Right lobe of liver (tissue), 6 donors: Measurements from ENCODE around the gene DMBX1. TPM values are rescaled to one million over a fixed set of nuclear protein-coding genes. Genes with fewer than 3 reads are reported as not detected.

ENCODE experiments used
- ATAC-seq, 4 donors: fragments of 200-7000 bp; cut with Tn5 transposase; one replicate each; pipeline ENCODE4 v1.9.1; 2020; ENCODE audit warnings: mild to moderate bottlenecking in 4 of 4, moderate library complexity in 4 of 4
- DNase-seq, 3 donors: peaks; one replicate each; pipeline ENCODE4 v3.0.0-alpha.2; 2020
- H3K27ac ChIP-seq, 3 donors: fragments of 200-600 bp; one replicate each; pipeline ENCODE4 v1.8.0; 2022
- H3K27me3 ChIP-seq, 2 donors: fragments of 200-600 bp; one replicate each; pipeline ENCODE4 v1.8.0; 2022
- H3K36me3 ChIP-seq, 4 donors: fragments of 200-600 bp; sonication (generic) in 1 of 4; one replicate each; pipeline versions ENCODE4 v1.5.1 to v1.8.0; 2017 to 2022; ENCODE audit warnings: control low read depth in 1 of 4
- H3K4me1 ChIP-seq, 4 donors: fragments of 200-600 bp; sonication (generic) in 1 of 4; one replicate each; pipeline versions ENCODE4 v1.5.1 to v1.8.0; 2017 to 2022; ENCODE audit warnings: control low read depth in 1 of 4
- H3K4me3 ChIP-seq, 3 donors: fragments of 200-600 bp; one replicate each; pipeline ENCODE4 v1.8.0; 2022
- H3K9me3 ChIP-seq, 4 donors: fragments of 200-600 bp; sonication (generic) in 1 of 4; one replicate each; pipeline versions ENCODE4 v1.5.1 to v1.8.0; 2017 to 2022; ENCODE audit warnings: control low read depth in 1 of 4
- POLR2A ChIP-seq: fragments of 450-650 bp; IDR thresholded peaks from one replicate; pipeline ENCODE4 v1.6.1; 2017; ENCODE audit warnings: antibody characterized with exemption, mild to moderate bottlenecking
- WGBS: methylation state at CpG from one replicate; pipeline ENCODE4 v1.1.6; 2018; ENCODE audit warnings: low coverage, low lambda C conversion rate; ENCODE audit not compliant: insufficient coverage; ENCODE audit errors: missing lambda C conversion rate; 5-methylcytosine and 5-hydroxymethylcytosine counted together
- intact Hi-C, 2 donors: fragments of 100-400 bp; cut with DNase I; formaldehyde crosslinking; loops; one replicate each; pipeline versions ENCODE4 v1.11.2 to v1.14.1; 2022
- total RNA-seq, 6 experiments: library from RNA; depleted of rRNA in 2 of 6; stranded (reverse); fragments of >200 nt in 2 of 6; fragmentation: NEBNext Ultra II Directional in 3 of 6; extraction: Animal tissue kit (Norgen Biotek cat#: 25700) in 3 of 6; gene quantifications; one replicate each; pipeline versions ENCODE4 v1.1.0 to v1.2.4, GENCODE V29; 2016 to 2023
- TF ChIP-seq, protein P1 (sequence below), 4 donors: fragments of 200-600 bp in 3 of 4; fragments of 450-650 bp in 1 of 4; IDR thresholded peaks; one replicate each; pipeline versions ENCODE4 v1.5.1 to v1.8.0; 2016 to 2022; ENCODE audit warnings: antibody characterized with exemption in 4 of 4, mild to moderate bottlenecking in 2 of 4
- donor health status: DM: no; HTN: yes; CAD: no.
- donor health status: DM: no; HTN: no; CAD: no.
- donor health status: DM: no; HTN: no; CAD: no.
- donor health status: DM: no; HTN: yes; CAD: no.
- donor health status: DM: no; HTN: yes; CAD: no.

DMBX1 gene
- total RNA-seq, 6 experiments from 2014 or later, result not detected

DNA sequence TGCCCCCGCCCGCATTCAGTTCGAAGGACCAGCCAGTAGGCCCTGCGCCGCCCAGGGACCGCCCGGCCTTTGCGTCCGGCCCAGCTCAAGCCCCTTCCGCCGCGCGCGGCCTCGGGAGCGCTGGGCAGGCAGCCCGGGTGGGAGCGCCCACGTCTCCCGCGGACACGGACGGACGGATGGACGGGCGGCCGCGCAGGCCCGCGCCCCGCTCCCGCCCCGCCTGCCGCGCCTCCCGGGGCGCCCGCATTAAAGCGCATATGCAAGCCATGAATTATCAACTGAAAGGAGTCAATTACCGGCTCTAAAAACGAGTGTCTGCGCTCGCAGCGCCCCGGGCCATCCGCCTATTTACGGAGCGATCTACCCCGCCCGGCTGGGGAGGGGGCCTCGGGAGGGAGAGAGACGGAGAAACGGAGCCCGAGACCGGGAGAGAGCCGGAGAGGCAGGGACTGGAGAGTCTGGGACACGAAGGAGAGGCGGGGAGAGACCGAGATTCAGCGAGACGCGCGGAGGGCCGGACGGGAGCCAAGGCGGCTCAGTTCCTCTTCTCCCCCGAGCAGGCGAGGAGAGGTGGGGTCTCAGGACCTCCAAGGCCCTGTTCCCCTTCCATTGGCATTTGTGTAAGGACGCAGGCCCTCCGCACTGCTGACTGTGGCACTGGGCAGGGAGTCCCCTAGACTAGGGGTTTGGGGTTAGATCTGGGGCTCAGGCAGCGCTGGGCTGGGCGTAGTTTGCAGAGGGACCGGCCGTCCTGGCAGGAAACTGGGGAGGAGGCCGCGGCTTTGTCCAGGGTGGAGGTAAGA, 41.3 kb upstream of the DMBX1 start:
- intact Hi-C loops, result loop anchor here (10.0 kb wide), 2 partner anchors 76 to 96 kb away; no protein-coding TSS in a partner anchor
- Histone ChIP-seq H3K4me1 (no peaks in the 10 kb centered on the region), H3K4me3 (peak overlapping the region in 2 of 3 donors; percentile 7 to 29), H3K27me3 (peaks cover 0 to 6% of the 10 kb centered on the region in 2 donors), H3K36me3 (no peaks in the 10 kb centered on the region), H3K9me3 (no peaks in the 10 kb centered on the region), H3K27ac (no peak overlapping the region)
- TF ChIP-seq POLR2A, result no peak
- TF ChIP-seq, protein P1, sequence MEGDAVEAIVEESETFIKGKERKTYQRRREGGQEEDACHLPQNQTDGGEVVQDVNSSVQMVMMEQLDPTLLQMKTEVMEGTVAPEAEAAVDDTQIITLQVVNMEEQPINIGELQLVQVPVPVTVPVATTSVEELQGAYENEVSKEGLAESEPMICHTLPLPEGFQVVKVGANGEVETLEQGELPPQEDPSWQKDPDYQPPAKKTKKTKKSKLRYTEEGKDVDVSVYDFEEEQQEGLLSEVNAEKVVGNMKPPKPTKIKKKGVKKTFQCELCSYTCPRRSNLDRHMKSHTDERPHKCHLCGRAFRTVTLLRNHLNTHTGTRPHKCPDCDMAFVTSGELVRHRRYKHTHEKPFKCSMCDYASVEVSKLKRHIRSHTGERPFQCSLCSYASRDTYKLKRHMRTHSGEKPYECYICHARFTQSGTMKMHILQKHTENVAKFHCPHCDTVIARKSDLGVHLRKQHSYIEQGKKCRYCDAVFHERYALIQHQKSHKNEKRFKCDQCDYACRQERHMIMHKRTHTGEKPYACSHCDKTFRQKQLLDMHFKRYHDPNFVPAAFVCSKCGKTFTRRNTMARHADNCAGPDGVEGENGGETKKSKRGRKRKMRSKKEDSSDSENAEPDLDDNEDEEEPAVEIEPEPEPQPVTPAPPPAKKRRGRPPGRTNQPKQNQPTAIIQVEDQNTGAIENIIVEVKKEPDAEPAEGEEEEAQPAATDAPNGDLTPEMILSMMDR (IDR thresholded peaks at IDR 0.05), result no peak
- 8% methylated on average over 52 of the region's 76 CpGs for WGBS
- no peak for DNase-seq
- no peak for ATAC-seq

DNA sequence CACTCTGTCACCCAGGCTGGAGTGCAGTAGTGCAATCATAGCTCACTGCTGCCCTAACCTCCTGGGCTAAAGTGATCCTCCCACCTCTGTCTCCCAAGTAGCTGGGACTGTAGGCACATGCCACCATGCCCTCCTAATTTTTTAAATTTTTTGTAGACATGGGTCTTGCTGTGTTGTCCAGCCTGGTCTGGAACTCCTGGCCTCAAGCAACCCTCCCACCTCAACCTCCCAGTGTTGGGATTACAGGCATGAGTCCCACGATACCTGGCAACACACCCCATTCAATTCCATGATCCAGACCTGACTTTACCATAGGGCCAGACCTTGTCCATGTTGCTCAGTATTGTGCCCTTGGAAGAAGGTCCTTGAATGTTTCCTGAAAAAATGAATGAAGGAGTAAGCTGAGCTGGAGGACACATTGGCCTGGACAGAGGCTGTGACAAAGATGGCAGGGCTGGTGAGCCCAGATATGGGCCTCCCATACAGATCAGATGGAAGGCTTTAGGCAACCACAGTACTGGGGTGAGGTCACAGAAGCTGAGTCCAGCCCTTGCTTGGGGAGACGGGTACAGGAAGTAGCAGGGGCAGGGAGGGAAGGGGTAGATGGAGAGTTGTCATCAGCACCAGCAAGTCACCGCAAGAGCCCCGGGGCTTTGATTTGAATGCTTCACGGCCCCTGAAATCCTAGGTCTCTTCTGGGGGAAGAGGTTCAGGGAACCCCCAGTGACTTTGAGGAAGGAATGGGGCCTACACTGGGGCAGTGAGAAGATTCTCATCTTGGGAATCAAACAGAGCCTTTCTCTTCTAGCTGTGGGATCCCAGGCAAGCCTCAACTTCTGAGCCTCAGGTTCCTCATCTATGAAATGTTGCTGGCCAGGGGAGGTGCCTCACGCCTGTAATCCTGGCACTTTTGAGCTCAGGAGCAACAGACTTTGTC, 40.1 kb upstream of the DMBX1 start:
- DNase-seq, result no peak
- no peak for ATAC-seq
- no peaks in the 10 kb centered on the region for H3K36me3 ChIP-seq
- H3K27me3 ChIP-seq, result peaks cover 0 to 6% of the 10 kb centered on the region in 2 donors
- intact Hi-C loops, result loop anchor here (10.0 kb wide), 2 partner anchors 75 to 95 kb away; no protein-coding TSS in a partner anchor
- no peak overlapping the region for H3K4me3 ChIP-seq
- WGBS, result 51% methylated on average over 4 of the region's 6 CpGs
- H3K27ac ChIP-seq, result no peak overlapping the region
- TF ChIP-seq, protein P1 (IDR thresholded peaks at IDR 0.05), result no peak
- TF ChIP-seq POLR2A, result no peak
- no peaks in the 10 kb centered on the region for H3K9me3 ChIP-seq
- no peaks in the 10 kb centered on the region for H3K4me1 ChIP-seq

DNA sequence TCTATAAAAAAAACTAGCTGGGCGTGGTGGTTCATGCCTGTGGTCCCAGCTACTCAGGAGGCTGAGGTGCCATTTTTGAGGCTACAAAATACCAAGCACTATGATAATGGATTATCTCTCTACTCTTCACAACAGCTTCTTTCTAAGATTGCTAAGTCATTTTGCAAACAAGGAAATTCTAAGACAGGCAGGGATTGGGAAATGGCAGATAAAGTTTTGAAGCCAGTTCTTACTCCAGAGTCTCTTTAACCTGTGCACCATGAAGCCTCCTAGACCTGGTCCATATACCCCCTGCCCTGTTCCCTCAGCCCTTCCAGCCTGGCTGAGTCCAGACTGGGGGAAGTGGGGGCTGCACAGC, 39.5 kb upstream of the DMBX1 start:
- TF ChIP-seq, protein P1 (IDR thresholded peaks at IDR 0.05), result no peak
- no peak for TF ChIP-seq POLR2A
- H3K27me3 ChIP-seq, result peaks cover 0 to 6% of the 10 kb centered on the region in 2 donors
- no peaks in the 10 kb centered on the region for H3K9me3 ChIP-seq
- no peak overlapping the region for H3K4me3 ChIP-seq
- no peak overlapping the region for H3K27ac ChIP-seq
- no peaks in the 10 kb centered on the region for H3K4me1 ChIP-seq
- H3K36me3 ChIP-seq, result no peaks in the 10 kb centered on the region
- ATAC-seq (no peak), DNase-seq (no peak)
- intact Hi-C loops, result no loop called here
- 75% methylated on average over 1 of the region's 1 CpG for WGBS

DNA sequence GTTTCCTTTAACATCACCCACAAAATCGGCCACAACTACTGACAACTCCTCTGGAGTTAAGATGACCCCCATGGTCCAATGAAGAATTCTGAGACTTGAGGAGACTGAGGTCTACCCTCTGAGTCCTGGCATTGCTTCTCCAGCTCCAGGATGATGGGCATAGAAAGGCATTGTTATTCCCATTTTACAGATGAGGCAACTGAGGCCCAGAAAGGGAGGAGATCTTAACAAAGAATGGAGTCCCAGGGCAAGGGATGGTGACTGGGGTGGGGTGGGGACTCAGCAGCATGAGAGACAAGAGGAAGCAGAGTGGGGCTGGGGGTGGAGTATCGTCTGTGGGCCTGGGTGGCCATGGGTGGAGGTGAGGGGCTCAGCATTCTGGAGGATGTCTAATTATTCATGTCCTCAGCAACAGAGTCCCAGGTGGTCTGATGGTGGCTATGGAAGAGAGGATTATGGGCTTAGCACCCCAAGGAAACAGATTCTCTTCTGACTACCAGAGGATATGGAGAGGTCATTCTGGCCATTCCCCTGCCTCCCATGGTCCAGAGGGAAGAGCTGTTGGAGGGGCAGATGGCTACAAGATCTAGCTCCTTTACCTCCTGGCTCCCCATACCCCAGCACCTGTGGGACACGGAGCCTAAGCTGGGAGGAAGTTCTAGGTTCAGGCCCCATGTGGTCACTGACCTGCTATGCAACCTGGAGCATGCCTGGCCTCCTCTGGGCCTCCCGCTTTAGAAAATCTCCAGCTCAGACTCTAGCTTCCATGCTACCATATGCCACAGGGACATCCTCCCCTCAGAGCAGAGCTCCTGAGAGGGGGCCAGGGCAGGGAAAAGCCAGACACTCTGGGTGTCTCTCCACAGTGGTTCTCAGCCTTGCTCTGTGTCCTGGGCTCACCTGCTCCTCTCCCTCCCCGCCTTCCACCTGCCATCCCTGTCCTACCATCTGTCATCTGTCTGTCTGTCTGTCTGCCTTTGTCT, 37.4 kb upstream of the DMBX1 start:
- WGBS, result 58% methylated on average over 3 of the region's 5 CpGs
- Histone ChIP-seq H3K27ac (no peak overlapping the region), H3K9me3 (no peaks in the 10 kb centered on the region), H3K4me1 (no peaks in the 10 kb centered on the region), H3K27me3 (peaks cover 0 to 6% of the 10 kb centered on the region in 2 donors), H3K4me3 (no peak overlapping the region), H3K36me3 (no peaks in the 10 kb centered on the region)
- TF ChIP-seq, protein P1 (IDR thresholded peaks at IDR 0.05), result no peak
- no peak for TF ChIP-seq POLR2A
- intact Hi-C loops, result no loop called here
- ATAC-seq, result no peak
- no peak for DNase-seq
